Activated CD8-positive, alpha-beta memory T cell treated with anti-CD3 and anti-CD28 coated beads, Interleukin-2, amount 50 U/mL, for 4 hours (primary cell): Measurements from ENCODE around the gene TPX2.
A peak's percentile ranks its signal among the peaks of the same experiment; 100 is the strongest.
"Not testable (repeated sequence)": the region's sequence is repeated elsewhere in the genome, so short reads cannot be mapped to it uniquely, and the experiment has no call there.

Source experiments
- DNase-seq: peaks from one replicate; pipeline ENCODE4 v3.0.0-alpha.2; 2020

The TPX2 gene

DNA sequence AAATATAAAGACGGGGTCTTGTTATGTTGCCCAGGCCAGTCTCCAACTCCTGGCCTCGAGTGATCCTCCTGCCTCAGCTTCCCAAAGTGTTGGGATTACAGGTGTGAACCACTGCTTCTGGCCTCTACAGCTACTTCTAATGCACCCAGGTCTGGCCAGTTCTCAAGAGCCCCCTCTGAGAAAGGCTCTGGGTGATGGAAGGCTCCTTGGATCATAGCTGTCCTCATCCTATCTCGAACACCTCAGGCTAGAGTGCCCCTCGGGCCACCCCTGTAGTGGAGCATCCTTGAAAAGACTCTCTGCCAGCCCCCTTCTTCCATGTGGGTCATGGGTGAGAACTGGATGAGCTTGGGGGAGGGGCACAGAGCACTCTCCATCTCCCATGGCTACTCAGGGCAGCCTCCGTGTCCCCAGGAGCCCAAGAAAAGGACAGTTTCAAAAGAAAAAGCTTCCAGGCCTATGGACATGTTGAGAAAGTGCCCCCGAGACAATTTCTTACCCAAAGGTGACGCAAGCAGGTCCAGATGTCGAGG, 79.4 kb downstream of the TPX2 start:
- DNase-seq = no peak

DNA sequence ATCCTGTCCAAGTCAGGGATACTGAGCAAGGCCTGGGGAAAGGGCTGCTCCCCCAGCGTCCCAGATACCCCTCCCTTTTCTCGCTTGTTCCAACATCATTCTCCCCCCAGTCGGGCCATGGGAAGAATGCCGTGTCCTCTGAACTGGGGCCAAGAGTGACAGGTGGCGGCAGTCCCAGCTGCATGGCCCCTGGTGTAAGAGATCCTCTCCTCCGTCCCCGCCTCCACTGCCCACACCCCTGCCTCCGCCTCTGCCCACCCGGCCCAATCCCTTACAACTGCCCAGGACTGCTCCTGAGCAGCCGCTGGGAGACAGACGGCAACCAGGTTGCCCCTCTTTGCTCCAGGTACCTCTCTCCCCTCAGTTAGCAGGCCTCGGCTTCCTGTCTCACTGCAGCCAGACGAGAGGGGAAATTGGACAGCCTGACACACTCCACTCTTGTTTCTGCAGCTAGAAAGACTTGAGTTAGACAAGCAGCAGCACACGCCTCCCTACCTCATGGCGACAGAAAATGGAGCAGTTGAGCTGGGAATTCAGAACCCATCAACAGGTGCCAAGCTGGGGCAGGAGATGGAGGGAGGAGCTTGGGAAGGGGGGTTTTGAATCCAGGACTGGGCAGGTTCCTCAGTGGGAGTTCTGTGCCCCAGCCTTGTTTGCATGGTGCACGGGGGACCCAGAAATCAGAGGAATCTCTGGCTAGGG, 80.1 kb downstream of the TPX2 start, which contains the start of gene MYLK2:
Gene MYLK2 (plus strand): TSS at position 274 of the 702 bp plus-strand sequence. CDS start 225 bp downstream, at position 499.
- DNase-seq = no peak

DNA sequence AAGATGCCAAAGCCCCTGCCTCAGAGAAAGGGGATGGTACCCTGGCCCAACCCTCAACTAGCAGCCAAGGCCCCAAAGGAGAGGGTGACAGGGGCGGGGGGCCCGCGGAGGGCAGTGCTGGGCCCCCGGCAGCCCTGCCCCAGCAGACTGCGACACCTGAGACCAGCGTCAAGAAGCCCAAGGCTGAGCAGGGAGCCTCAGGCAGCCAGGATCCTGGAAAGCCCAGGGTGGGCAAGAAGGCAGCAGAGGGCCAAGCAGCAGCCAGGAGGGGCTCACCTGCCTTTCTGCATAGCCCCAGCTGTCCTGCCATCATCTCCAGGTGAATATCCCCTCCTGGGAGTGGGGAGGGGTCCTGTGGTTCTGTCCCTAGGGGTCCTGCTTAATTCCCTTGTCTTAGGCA, 81.1 kb downstream of the TPX2 start:
- no peak for DNase-seq

DNA sequence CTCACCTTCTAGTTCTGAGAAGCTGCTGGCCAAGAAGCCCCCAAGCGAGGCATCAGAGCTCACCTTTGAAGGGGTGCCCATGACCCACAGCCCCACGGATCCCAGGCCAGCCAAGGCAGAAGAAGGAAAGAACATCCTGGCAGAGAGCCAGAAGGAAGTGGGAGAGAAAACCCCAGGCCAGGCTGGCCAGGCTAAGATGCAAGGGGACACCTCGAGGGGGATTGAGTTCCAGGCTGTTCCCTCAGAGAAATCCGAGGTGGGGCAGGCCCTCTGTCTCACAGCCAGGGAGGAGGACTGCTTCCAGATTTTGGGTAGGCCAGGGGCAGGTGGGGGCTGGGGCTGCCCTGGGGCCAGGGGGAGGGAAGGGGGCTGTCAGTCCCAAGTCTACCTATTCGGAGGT, 82.3 kb downstream of the TPX2 start:
- no peak for DNase-seq

DNA sequence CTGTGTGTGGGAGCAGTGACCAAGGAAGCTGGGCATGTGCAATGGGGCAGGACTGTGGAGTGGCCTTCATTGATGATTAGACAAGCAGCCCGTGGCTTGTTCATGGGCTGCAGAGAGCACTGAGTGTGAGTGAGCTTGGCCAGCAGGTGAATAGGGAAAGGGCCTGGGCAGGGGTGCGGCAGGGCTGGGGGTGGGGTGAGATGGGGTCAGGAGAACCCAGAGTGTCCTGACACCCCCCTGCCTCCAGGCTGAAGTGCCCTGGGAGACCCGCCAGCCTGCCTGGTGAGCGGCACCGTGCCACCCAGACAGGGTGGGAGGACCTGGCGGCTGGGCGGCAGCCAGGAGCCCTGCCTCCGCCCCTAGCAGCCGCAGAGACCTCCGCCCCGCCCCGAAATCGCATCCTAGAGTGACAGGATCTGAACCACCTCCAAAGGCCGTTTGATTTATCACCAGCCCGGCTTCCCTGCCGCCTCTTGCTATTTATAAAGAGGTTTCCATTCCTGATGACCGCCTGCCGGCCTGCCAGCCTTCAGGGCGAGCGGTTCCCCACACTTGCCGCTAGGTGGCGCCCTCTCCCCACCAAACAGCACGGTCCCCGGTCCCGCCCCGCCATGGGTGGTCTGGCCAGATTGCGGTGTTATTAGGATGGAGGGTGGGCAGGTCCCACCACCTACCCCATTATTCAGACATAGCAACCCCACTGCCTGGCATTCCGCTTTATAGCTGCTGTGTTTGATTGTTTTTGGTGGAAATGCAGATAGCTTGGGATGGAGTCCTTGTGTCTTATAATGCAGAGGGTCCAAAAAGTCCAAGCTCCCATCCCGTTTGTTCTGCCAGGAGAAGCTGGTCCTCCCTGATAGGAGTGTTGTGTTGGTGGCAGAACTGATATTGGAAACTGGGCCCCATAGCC, 83.6 kb downstream of the TPX2 start:
- peak; percentile 81 for DNase-seq

DNA sequence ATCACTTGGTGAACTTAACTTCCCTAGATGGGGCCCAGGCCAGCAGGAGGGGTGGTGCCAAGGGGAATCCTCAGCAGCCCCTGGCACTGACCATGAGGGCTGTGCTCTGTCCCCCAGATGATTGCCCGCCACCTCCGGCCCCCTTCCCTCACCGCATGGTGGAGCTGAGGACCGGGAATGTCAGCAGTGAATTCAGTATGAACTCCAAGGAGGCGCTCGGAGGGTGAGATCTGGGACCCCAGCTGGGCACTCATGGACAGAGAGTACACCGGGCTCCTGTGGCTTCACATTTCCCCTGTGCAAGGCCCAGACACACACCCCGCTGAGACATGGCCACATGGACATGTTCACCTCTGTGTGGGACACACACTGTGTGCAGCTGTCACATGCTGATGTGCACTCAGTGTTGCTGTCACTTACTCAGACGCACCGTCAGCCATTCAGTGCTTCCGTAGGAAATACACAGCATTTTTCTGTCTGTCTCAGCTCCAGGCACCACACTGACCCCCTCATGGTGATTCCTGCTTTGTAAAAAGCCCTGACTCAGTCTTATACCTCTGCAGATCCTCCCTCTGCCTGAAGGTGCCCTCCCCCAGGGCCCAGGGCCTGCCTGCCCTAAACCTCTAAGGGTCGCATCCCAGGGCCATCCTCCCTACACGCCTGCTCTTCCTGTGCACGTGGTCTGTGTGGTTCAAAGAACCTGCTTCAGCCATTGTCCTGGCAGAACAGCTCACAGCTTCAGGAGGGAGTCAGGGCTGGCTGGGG, 84.5 kb downstream of the TPX2 start:
- DNase-seq = no peak

DNA sequence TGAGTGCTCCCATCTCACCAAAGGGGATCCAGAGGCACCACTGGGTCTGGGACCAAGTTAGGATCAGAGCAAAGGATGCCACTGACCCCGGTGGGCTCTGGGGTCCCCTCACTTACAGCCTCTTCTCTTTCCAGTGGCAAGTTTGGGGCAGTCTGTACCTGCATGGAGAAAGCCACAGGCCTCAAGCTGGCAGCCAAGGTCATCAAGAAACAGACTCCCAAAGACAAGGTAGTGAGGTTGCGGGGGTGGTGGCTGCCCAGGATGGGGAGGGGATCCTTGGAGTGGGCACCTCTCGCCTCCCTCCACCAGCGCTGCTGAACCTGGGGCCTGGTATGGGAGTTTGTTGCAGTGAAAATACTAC, 85.0 kb downstream of the TPX2 start:
- no peak for DNase-seq

DNA sequence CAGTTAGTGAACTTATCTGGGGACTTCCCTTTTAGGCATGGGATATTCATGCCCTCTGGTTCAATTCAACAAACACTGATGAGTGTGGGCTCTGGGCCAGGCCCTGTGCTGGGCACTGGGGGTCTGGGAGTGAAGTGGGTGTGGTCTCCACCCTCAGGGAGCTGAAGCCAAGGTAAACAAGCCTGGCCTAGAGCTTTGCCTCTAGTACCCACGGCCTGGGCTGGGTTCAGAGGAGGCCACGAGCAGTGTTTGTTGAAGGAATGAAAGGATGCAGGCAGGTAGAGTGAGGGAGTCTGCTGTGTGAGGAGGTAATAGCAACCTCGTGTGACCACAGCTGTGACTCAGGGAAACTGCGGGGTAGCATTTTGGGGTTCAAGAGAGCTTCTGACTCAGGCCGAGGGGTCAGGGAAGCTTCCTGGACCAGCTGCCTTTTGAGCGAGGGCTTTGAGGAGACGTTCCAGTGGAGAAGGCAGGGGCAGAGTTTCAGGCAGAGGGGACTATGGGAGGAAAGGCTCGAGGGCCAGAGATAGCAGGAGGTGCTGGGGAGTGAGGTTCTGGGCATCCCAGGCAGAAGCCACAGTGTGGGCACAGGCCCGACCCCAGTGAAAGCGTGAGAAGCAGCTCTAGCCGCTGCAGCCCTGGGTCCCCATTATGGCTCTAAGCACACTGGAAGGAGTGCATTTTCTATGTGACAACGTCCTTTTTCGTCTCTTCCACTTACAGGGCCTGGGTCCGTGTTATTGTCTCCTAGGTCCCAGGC, 85.6 kb downstream of the TPX2 start:
- DNase-seq = no peak

DNA sequence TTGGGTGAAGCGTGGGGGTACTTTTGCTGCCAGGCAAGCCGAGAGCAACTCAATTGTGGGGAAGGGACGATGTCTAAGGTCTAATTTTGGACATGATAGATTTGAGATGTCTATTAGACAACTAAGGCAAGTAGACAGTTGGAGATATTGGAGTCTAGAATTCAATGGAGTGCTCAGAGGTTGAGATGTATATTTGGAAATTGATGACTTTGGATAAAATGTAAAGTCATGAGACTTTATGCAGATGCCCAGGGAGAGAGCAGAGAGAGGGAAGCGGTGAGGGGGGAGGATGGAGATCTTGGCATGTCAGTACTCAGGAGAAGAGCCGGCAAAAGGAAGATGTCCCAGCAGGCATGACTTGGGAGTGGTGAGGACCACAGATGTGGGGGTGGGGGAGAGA, 87.0 kb downstream of the TPX2 start:
- DNase-seq = no peak

DNA sequence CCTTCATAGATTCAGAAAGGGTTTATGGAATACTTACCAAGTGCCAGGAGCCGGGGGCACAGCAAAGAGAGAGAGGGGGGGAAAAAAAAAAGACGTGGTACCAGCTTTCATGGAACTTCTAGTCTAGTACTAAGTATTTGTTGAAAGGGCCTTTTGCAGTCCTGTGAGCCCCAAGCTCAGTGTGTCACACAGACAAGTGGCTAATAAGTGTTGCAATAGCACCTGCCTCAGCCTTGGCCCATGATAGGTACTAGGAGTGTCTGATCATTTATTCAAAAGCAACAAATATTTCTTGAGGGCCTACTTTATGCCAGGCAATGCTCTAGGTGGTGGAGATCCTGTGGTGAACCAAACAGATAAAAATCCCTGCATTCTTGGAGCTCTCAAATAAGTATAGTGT, 88.0 kb downstream of the TPX2 start:
- DNase-seq = no peak

DNA sequence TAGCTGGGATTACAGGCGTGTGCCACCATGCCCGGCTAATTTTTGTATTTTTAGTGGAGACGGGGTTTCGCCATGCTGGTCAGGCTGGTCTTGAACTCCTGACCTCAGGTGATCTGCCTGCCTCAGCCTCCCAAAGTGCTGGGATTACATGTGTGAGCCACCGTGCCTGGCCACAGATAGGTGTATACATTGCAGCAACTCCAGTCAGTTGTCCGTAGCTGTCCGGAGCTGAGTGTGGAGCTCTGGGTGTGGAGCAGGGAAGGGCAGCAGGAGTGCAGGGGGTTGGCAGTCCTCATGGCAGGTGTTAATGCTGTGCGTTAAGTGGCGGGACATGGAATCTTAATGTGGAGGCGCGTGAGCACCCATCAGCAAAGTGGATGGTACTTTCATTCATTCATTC, 88.9 kb downstream of the TPX2 start:
- DNase-seq = not testable (repeated sequence)

DNA sequence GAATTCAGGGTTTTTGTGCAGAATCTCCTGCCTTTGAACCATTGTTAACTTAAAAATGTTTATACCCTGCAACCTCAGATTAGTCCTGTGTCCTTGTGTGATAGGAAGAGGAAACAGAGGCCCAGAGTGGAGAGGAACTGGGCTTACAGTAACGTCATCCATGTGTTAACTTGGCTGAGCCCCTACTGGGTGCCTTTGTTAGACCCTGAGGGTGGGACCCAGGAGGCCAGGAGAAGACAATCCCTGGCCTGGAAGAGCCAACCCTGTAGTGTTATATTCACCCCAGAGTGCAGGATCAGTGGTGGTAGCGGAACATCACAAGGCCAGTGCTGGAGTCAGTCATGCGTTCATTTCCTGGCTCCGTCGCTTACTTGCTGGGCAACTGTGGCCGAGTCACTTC, 90.6 kb downstream of the TPX2 start:
- DNase-seq = no peak

DNA sequence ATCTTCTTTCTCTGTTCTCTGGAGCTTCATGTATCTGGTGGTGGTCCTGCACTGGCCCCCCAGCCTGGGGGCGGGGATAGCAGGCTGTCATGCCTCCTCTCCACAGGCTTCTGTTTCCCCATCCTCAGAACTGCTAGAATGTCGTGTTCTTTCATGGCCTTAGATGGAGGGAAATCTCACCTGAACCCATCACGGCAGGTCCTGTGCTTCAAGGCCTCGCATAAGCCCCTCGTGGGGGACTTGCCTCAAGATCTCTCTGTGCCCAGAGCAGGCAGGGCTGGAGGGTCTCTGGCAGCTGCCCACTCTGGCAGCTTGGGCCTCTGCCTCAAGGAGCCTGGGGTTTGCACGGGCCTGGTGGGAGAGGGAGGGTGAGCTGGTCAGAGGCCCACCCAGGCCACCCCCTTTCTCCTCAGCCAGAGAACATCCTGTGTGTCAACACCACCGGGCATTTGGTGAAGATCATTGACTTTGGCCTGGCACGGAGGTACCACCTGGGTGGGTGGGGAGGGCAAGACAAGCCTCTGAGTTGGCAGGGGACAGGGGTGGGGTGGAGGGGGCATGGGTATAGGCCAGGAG, 91.4 kb downstream of the TPX2 start:
- no peak for DNase-seq

DNA sequence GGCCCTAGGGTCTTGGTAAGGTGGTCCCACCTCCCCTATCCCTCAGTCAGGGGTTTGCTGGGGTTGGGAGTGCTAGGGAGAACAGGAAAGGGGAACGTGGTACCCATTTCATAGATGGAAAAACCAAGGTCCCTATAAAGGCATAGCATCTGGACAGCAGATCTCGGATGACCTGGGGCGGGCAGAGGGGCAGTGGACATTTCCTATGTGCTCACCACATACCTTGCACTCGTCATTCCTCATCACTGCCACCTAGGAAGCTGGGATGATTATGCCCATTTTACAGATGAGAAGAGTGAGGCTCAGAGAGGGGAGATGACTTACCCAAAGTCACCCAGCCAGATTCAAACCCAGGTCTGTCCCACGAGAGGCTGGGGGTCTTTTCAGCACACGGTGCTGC, 92.1 kb downstream of the TPX2 start:
- DNase-seq = no peak

DNA sequence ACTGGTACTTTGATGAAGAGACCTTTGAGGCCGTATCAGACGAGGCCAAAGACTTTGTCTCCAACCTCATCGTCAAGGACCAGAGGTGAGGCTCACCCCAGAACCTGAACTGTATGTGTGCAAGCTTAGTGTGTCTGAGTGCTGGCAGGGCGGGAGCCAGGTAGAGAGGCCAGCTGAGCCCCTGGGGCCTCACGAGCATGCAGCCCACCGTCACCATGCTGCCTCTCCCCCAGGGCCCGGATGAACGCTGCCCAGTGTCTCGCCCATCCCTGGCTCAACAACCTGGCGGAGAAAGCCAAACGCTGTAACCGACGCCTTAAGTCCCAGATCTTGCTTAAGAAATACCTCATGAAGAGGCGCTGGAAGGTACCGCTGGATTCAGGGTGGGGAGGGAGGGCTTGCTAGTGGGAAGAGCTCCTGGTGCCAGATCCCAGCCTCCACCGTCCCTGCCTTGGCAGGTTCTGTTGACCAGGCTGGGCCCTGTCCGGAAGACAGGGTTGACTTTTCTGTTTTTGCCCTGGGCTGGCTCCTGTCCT, 92.7 kb downstream of the TPX2 start:
- no peak for DNase-seq

DNA sequence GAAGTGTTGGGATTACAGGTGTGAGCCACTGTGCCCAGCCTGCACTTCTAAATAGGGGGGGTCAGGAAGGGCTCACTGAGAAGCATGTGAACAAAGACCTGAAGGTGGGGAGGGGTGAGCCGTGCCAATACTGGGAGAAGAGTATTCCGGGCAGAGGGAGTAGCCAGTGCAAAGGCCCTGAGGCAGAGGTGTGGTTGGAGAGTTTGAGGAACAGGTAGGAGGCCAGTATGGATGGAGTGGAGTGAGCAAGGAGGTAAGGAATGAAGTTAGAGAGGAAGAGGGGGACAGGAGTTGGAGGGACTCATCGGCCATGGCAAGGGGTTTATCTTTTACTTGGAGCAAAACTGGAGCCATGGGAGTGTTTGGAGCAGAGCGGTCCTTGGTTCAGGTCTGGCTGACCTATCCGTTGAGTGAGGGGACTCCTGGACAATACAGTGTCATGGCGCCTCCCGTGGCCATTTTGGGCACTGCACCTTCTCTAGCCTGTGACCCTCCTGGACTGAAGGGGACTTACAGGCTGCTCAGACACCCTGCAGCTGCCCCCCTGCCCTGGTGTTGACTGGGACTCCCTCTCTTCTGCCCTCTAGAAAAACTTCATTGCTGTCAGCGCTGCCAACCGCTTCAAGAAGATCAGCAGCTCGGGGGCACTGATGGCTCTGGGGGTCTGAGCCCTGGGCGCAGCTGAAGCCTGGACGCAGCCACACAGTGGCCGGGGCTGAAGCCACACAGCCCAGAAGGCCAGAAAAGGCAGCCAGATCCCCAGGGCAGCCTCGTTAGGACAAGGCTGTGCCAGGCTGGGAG, 94.2 kb downstream of the TPX2 start:
- DNase-seq = peak; percentile 60

DNA sequence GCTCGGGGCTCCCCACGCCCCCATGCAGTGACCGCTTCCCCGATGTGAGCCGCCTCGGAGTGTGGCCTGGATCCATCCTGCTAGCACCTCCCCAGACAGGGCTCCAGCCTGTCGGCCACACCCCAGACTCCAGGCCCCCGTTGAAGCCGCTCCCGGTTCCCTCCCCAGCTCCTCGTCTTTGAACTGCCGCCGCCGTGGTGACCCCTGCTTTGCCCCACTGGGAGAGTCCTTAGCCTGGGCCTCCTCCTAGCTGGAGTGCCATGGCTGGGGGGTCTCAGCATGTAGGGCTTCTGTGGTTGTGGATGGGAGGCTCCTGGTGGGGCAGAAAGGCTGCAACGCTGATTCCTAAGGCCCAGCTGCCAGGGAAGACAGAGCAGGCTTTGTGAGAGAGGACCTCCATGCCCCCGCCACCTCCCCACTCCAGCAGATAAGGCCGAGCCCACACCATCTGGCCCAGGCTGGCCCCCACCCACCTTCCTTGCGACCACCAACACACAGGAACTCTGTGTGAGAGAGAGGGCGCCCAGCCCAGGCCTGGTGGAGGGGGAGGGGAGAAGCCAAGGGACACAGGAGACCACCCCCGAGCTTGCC, 94.9 kb downstream of the TPX2 start:
- DNase-seq = no peak

DNA sequence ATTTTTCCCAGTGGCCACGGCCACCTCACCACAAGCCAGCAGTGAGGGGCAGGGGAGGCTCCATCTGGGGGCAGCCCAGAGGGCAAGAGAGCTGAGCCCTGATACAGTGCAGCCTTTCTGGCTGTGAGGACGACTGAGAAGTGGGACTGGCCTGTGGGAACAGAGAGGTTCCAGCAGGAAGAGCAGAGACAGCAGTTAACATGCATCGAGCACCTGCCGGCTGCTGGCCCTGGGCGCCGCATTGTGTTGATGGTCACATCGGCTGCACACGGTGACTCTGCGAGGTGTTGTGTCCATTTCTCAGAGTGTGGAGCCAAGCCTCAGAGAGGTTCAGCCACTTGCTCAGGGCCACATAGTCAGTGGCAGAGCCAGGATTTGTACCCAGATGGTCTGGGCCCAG, 96.5 kb downstream of the TPX2 start:
- DNase-seq = no peak

DNA sequence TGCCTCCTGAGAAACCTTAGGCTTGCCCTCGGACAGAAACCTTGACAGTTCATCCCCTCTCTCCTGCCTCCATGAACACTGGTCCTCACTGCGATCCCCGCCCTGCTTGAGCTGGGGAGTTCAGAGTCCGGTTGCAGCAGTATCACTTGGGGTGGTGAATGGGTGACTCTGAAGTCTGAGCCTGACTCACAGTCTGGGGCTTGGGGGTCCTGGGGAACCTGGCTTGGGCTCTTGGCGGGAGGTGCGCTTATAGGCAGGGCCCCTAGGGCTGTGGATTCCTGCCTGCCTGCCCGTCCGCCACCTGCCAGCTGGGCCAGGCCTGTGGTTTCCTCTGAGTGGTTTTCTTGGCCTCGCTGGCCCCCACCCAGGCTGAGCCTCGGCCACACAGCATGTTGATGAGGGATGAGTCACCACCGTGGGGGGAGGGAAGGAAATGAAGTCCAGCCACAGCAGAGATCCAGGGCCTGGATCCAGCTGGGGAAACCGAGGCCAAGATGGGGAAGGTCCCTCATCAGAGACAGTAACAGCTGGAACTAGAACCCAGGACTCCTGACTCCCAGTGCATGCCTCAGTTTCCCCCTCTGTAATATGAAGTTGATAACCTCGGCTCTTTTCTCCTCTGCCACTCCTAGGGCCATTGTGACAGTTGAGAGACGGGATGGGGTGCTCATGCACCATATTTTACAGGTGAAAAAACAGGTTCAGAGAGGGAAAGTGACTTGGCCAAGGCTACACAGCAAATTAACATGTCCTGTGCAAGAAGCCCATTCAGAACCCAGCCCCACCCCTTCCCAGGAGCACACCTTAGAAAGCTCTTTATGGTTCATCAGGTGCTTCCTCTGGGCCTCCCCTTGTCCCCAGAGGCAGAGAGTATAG, 97.1 kb downstream of the TPX2 start:
- DNase-seq = no peak
